HEK293 (cell line): ENCODE results near the gene TLR9.
A peak's percentile ranks its signal among the peaks of the same experiment; 100 is the strongest.
"Not testable (repeated sequence)": the region's sequence is repeated elsewhere in the genome, so short reads cannot be mapped to it uniquely, and the experiment has no call there.

ENCODE experiments used
- CTCF ChIA-PET: fragments of 350-600 bp; formaldehyde crosslinking; extraction: SDS; loops from one replicate; lab custom pipeline; 2021; ENCODE audit warnings: antibody characterized with exemption; lab: Yijun Ruan, JAX
- POLR2A ChIA-PET: fragments of 300-600 bp; formaldehyde crosslinking; extraction: SDS; loops from one replicate; lab custom pipeline; 2020; ENCODE audit warnings: antibody characterized with exemption, inconsistent platforms; lab: Yijun Ruan, JAX
- H3K27ac ChIP-seq: fragments of 200-500 bp; sonication (Bioruptor generic); 2 replicates; pipeline ENCODE4 v1.5.1; 2014; ENCODE audit warnings: low read depth, low read length, control low read depth, inconsistent platforms; ENCODE audit errors: extremely low read depth
- H3K36me3 ChIP-seq, 2 experiments: fragments of 200-500 bp in 1 of 2; sonication (Bioruptor generic) in 1 of 2; 1 replicate in 1 of 2; 2 replicates in 1 of 2; pipeline ENCODE4 v1.5.1; 2014 to 2017; ENCODE audit warnings: inconsistent platforms in 2 of 2, low read length in 2 of 2; ENCODE audit not compliant: control insufficient read depth in 2 of 2, insufficient read depth in 1 of 2
- H3K4me1 ChIP-seq: fragments of 200-500 bp; sonication (Bioruptor generic); 2 replicates; pipeline ENCODE4 v1.5.1; 2014; ENCODE audit warnings: mild to moderate bottlenecking, low read length, inconsistent platforms; ENCODE audit not compliant: control insufficient read depth, insufficient read depth
- H3K4me3 ChIP-seq: 2 replicates; pipeline ENCODE4 v1.5.1; 2011; ENCODE audit warnings: low read depth, mild to moderate bottlenecking, control low read depth, low read length, moderate library complexity
- H3K9me3 ChIP-seq: fragments of 200-500 bp; sonication (Bioruptor generic); 2 replicates; pipeline ENCODE4 v1.5.1; 2014; ENCODE audit warnings: low read depth, low read length, inconsistent platforms; ENCODE audit not compliant: control insufficient read depth, insufficient read depth
- GLIS1 ChIP-seq: fragments of 450-650 bp; formaldehyde crosslinking; IDR thresholded peaks from 2 replicates; pipeline ENCODE4 v1.5.1; 2016; ENCODE audit warnings: missing biosample characterization, missing genetic modification characterization
- HIC1 ChIP-seq: fragments of 450-650 bp; formaldehyde crosslinking; IDR thresholded peaks from 2 replicates; pipeline ENCODE4 v1.5.1; 2016; ENCODE audit warnings: missing biosample characterization, missing genetic modification characterization
- HOXA7 ChIP-seq: sonication (generic); formaldehyde crosslinking; IDR thresholded peaks from 2 replicates; pipeline ENCODE4 v1.8.1; 2022; ENCODE audit warnings: missing genetic modification reagents, borderline replicate concordance
- ZFP3 ChIP-seq: fragments of 450-650 bp; formaldehyde crosslinking; IDR thresholded peaks from 2 replicates; pipeline ENCODE4 v1.5.1; 2016; ENCODE audit warnings: low read depth, missing biosample characterization, missing genetic modification characterization
- ZIC2 ChIP-seq: fragments of 450-650 bp; formaldehyde crosslinking; IDR thresholded peaks from 2 replicates; pipeline ENCODE4 v1.5.1; 2016; ENCODE audit warnings: missing biosample characterization, missing genetic modification characterization
- ZNF221 ChIP-seq: fragments of 450-650 bp; formaldehyde crosslinking; IDR thresholded peaks from 2 replicates; pipeline ENCODE4 v1.5.1; 2017; ENCODE audit warnings: missing biosample characterization, missing genetic modification characterization, borderline replicate concordance
- ZNF280D ChIP-seq: fragments of 450-650 bp; formaldehyde crosslinking; IDR thresholded peaks from 2 replicates; pipeline ENCODE4 v1.5.1; 2016; ENCODE audit warnings: missing biosample characterization, missing genetic modification characterization
- TF ChIP-seq, protein P1 (sequence below): fragments of 450-650 bp; formaldehyde crosslinking; IDR thresholded peaks from 2 replicates; pipeline ENCODE4 v1.5.1; 2016; ENCODE audit warnings: missing biosample characterization, missing genetic modification characterization, borderline replicate concordance
- TF ChIP-seq, protein P2 (sequence below): fragments of 450-650 bp; formaldehyde crosslinking; conservative IDR thresholded peaks from 2 replicates; pipeline ENCODE4 v1.5.1; 2016; ENCODE audit warnings: low read depth, missing biosample characterization, missing genetic modification characterization

TLR9 gene

DNA sequence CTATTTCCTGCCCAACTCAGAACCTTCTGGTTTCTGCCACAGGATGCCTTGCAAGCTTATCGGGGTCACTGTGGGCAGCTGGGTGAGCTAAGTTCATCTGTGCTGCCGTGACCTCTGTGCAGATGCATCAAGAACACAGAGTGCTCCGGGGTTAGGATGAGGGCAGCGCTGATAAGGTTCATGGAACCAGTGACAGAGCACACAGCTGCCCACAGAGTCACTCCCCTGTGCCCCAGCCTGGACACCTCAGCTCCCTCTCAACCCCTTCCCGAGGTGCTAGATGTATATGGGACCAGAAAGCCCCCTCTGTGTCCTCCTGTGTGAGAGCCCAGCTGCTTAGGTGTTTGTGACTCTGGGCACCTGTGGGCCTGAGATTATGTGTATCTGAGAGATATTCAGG is 43.2 kb downstream of the TLR9 start (continued):
- TF ChIP-seq, protein P1, sequence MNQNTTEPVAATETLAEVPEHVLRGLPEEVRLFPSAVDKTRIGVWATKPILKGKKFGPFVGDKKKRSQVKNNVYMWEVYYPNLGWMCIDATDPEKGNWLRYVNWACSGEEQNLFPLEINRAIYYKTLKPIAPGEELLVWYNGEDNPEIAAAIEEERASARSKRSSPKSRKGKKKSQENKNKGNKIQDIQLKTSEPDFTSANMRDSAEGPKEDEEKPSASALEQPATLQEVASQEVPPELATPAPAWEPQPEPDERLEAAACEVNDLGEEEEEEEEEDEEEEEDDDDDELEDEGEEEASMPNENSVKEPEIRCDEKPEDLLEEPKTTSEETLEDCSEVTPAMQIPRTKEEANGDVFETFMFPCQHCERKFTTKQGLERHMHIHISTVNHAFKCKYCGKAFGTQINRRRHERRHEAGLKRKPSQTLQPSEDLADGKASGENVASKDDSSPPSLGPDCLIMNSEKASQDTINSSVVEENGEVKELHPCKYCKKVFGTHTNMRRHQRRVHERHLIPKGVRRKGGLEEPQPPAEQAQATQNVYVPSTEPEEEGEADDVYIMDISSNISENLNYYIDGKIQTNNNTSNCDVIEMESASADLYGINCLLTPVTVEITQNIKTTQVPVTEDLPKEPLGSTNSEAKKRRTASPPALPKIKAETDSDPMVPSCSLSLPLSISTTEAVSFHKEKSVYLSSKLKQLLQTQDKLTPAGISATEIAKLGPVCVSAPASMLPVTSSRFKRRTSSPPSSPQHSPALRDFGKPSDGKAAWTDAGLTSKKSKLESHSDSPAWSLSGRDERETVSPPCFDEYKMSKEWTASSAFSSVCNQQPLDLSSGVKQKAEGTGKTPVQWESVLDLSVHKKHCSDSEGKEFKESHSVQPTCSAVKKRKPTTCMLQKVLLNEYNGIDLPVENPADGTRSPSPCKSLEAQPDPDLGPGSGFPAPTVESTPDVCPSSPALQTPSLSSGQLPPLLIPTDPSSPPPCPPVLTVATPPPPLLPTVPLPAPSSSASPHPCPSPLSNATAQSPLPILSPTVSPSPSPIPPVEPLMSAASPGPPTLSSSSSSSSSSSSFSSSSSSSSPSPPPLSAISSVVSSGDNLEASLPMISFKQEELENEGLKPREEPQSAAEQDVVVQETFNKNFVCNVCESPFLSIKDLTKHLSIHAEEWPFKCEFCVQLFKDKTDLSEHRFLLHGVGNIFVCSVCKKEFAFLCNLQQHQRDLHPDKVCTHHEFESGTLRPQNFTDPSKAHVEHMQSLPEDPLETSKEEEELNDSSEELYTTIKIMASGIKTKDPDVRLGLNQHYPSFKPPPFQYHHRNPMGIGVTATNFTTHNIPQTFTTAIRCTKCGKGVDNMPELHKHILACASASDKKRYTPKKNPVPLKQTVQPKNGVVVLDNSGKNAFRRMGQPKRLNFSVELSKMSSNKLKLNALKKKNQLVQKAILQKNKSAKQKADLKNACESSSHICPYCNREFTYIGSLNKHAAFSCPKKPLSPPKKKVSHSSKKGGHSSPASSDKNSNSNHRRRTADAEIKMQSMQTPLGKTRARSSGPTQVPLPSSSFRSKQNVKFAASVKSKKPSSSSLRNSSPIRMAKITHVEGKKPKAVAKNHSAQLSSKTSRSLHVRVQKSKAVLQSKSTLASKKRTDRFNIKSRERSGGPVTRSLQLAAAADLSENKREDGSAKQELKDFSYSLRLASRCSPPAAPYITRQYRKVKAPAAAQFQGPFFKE = no peak

GRCh38 chr3:52181543-52181942 is 43.9 kb downstream of the TLR9 start:
- ChIA-PET CTCF (interaction anchor here (0.6 to 0.8 kb wide), 2 partner anchors 27 to 39 kb away, joined by 3 read pairs; partner anchors contain the start of gene POC1A), POLR2A (no interaction called here)

GRCh38 chr3:52178537-52178936 is 46.9 kb downstream of the TLR9 start:
- ChIA-PET CTCF (interaction anchor here (0.6 kb wide), 1 partner anchor 74 kb away, joined by 4 read pairs; no protein-coding TSS in a partner anchor), POLR2A (interaction anchor here (0.5 kb wide), 1 partner anchor 55 kb away, joined by 5 read pairs; no protein-coding TSS in a partner anchor)
- Histone ChIP-seq H3K9me3 (no peaks in the 10 kb centered on the region), H3K4me3 (no peak overlapping the region), H3K36me3 (no peaks in the 10 kb centered on the region), H3K4me1 (no peaks in the 10 kb centered on the region), H3K27ac (no peak overlapping the region)
- TF ChIP-seq HOXA7 (CRISPR knock-in tag) = no peak
- TF ChIP-seq, all 188 proteins: peak for 0

More at GRCh38 chr3:52181543-52181942, 43.9 kb downstream of the TLR9 start:
- Histone ChIP-seq H3K9me3 (no peaks in the 10 kb centered on the region), H3K36me3 (no peaks in the 10 kb centered on the region), H3K27ac (no peak overlapping the region), H3K4me3 (no peak overlapping the region), H3K4me1 (no peaks in the 10 kb centered on the region)
- TF ChIP-seq ZIC2 (peak; percentile 59), GLIS1 (tag by site-specific recombination) (peak; percentile 50), ZFP3 (no peak)

DNA sequence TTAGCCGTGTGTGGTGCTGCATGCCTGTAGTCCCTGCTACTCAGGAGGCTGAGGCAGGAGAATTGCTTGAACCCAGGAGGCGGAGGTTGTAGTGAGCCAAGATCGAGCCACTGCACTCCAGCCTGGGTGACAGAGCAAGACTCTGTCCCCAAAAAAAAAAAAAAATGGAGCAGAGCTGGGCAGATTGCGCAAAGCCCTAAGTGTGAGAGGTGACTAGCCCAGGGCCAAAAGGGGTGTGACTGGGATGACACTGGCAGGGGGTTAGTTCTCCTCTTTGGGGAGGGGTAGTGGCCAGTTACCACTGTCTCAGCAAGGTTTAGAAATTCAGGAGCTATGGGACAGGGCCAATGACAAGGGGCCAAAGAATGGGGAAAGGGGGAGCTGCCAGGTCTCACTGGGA is 47.3 kb downstream of the TLR9 start:
- H3K36me3 ChIP-seq, H3K9me3 ChIP-seq, H3K4me1 ChIP-seq, POLR2A ChIA-PET, H3K4me3 ChIP-seq, H3K27ac ChIP-seq: not testable (repeated sequence)
- CTCF ChIA-PET = interaction anchor here (0.6 kb wide), 1 partner anchor 75 kb away, joined by 4 read pairs; no protein-coding TSS in a partner anchor

- H3K9me3 ChIP-seq = no peaks in the 10 kb centered on the region
- no peaks in the 10 kb centered on the region for H3K4me1 ChIP-seq
- ChIA-PET POLR2A (no interaction called here), CTCF (no interaction called here)
- H3K4me3 ChIP-seq = no peak overlapping the region
- no peak overlapping the region for H3K27ac ChIP-seq
- H3K36me3 ChIP-seq = no peaks in the 10 kb centered on the region
- no peak for TF ChIP-seq HIC1 (tag by site-specific recombination)
- TF ChIP-seq ZNF280D (tag by site-specific recombination) = no peak
- TF ChIP-seq ZNF221 (tag by site-specific recombination) = no peak
- TF ChIP-seq, protein P2, sequence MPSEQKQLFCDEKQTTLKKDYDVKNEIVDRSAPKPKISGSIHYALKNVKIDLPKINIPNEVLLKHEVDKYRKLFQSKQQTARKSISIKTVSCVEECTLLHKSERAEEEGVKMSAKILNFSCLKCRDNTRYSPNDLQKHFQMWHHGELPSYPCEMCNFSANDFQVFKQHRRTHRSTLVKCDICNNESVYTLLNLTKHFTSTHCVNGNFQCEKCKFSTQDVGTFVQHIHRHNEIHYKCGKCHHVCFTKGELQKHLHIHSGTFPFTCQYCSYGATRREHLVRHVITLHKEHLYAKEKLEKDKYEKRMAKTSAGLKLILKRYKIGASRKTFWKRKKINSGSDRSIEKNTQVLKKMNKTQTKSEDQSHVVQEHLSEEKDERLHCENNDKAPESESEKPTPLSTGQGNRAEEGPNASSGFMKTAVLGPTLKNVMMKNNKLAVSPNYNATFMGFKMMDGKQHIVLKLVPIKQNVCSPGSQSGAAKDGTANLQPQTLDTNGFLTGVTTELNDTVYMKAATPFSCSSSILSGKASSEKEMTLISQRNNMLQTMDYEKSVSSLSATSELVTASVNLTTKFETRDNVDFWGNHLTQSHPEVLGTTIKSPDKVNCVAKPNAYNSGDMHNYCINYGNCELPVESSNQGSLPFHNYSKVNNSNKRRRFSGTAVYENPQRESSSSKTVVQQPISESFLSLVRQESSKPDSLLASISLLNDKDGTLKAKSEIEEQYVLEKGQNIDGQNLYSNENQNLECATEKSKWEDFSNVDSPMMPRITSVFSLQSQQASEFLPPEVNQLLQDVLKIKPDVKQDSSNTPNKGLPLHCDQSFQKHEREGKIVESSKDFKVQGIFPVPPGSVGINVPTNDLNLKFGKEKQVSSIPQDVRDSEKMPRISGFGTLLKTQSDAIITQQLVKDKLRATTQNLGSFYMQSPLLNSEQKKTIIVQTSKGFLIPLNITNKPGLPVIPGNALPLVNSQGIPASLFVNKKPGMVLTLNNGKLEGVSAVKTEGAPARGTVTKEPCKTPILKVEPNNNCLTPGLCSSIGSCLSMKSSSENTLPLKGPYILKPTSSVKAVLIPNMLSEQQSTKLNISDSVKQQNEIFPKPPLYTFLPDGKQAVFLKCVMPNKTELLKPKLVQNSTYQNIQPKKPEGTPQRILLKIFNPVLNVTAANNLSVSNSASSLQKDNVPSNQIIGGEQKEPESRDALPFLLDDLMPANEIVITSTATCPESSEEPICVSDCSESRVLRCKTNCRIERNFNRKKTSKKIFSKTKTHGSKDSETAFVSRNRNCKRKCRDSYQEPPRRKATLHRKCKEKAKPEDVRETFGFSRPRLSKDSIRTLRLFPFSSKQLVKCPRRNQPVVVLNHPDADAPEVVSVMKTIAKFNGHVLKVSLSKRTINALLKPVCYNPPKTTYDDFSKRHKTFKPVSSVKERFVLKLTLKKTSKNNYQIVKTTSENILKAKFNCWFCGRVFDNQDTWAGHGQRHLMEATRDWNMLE (tag by site-specific recombination) = no peak
Measured at GRCh38 chr3:52177701-52178042, 47.8 kb downstream of the TLR9 start.
